Measurements from ENCODE around the gene PLEKHA6.

DNA sequence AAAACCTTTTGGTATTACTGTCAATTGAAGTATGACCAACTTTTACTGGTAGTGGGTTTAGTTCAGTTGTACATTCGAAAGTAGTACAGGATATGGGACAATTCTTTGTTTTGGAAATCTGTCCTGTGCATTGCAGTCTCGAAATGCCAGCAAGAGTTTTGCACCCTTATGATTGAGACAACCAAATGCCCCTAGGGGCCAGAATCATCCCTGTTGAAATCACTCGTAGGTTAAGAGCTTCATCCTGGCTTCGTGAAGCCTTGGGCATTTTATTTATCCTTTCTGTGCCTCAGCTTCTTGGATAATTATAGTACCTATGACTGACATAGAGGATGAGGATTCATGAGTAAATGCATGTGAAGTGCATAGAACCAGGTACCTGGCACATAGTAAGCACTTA is 143.5 kb downstream of the PLEKHA6 start:
- TF ChIP-seq, protein P1, sequence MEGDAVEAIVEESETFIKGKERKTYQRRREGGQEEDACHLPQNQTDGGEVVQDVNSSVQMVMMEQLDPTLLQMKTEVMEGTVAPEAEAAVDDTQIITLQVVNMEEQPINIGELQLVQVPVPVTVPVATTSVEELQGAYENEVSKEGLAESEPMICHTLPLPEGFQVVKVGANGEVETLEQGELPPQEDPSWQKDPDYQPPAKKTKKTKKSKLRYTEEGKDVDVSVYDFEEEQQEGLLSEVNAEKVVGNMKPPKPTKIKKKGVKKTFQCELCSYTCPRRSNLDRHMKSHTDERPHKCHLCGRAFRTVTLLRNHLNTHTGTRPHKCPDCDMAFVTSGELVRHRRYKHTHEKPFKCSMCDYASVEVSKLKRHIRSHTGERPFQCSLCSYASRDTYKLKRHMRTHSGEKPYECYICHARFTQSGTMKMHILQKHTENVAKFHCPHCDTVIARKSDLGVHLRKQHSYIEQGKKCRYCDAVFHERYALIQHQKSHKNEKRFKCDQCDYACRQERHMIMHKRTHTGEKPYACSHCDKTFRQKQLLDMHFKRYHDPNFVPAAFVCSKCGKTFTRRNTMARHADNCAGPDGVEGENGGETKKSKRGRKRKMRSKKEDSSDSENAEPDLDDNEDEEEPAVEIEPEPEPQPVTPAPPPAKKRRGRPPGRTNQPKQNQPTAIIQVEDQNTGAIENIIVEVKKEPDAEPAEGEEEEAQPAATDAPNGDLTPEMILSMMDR (conservative IDR thresholded peaks at IDR 0.05): no peak
- TF ChIP-seq ZFX (IDR thresholded peaks at IDR 0.05): no peak
